ENCODE results near the gene CSMD2. TPM values are rescaled to one million over a fixed set of nuclear protein-coding genes. Genes with fewer than 3 reads are reported as not detected.

Gene CSMD2
- total and polyA plus RNA-seq, 2 of the 4 experiments (the other 2 are of a cell fraction): under 0.01 to 0.36 TPM

DNA sequence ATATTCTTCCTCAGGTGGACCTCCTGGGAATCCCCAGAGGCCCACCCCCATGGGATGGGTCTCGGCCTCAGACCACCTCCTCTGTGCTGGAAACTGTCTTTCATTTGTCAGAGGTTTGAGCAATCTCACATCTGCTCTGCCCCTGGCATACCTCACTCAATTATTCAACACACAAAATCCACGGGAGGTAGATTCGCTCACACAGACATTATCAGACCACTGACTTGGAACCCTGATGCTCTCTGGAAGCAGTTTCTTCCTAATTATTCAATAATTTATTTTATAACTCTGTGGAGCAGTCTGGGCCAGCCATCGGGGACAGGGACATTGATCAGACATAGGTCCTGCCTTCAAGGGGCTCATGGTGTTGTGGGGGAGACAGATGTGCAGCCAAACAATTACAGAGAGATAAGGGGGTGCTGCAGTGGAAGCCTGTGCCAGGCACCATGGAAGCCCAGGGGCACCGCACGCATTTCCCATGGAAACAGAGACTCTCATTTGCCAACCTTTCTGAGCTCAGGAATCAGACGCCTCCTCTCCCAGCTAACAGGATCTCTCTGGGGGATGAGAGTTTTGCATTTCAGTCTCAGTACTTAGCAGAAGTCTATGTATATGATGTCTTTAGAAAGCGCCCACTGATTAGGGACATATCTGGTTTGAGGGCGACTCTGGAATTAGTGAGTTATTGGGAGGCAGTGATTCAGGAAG, 204.7 kb downstream of the CSMD2 start:
- H3K9me1 ChIP-seq (ENCODE audit: insufficient read depth, low read length): no peaks in the 10 kb centered on the region
- H3K27me3 ChIP-seq (ENCODE audit: control insufficient read depth, insufficient read depth, low read length): no peaks in the 10 kb centered on the region
- ChIA-PET POLR2A (ENCODE audit: unreplicated experiment) (no interaction called here), CTCF (no interaction called here)
- no TSS peak for BruUV-seq (replicated peaks)
- no peak overlapping the region for H4K5ac ChIP-seq (ENCODE audit: low read depth, low read length)
- H2BK5ac ChIP-seq (ENCODE audit: low read depth, low read length, poor library complexity, severe bottlenecking): no peak overlapping the region
- H2AK9ac ChIP-seq (replicated peaks; ENCODE audit: low read depth, low read length, poor library complexity): no peak overlapping the region
- no peaks in the 10 kb centered on the region for H3K79me1 ChIP-seq (ENCODE audit: low read depth in 1 of 2, low read length in 2 of 2)
- H2BK15ac ChIP-seq (ENCODE audit: low read depth, low read length): no peak overlapping the region
- no peak overlapping the region for H4K91ac ChIP-seq (ENCODE audit: insufficient read depth, low read depth, low read length)
- no peak overlapping the region for H3K27ac ChIP-seq (ENCODE audit: insufficient read depth, low read length)
- H3K18ac ChIP-seq (ENCODE audit: low read depth, low read length): no peak overlapping the region
- no peak overlapping the region for H3K4me3 ChIP-seq (ENCODE audit: insufficient read depth, low read depth, low read length)
- H3K14ac ChIP-seq (replicated peaks; ENCODE audit: low read depth, low read length): no peak overlapping the region
- H3K4ac ChIP-seq (ENCODE audit: low read depth, low read length): no peak overlapping the region
- intact Hi-C loops (cut with micrococcal nuclease): no loop called here
- no peaks in the 10 kb centered on the region for H4K20me1 ChIP-seq (ENCODE audit: insufficient read depth, low read length)
- no peak overlapping the region for H2AFZ ChIP-seq (replicated peaks; ENCODE audit: low read length, poor library complexity)
- in situ Hi-C loops (cut with MboI; ENCODE audit: low sequenced_read_pairs): no loop called here
- no peak overlapping the region for H3K56ac ChIP-seq (ENCODE audit: extremely low read depth, insufficient read depth, low read length)
- peaks cover 28% of the 10 kb centered on the region for H3K9me3 ChIP-seq (ENCODE audit: control insufficient read depth, insufficient read depth, low read length)
- TF ChIP-seq RFX5 (IDR thresholded peaks at IDR 0.05; ENCODE audit: low read depth, low read length): no peak
- no peak for TF ChIP-seq MXI1 (IDR thresholded peaks at IDR 0.05; ENCODE audit: borderline replicate concordance, low read depth, low read length)
- no peak for TF ChIP-seq CEBPB (IDR thresholded peaks at IDR 0.05; ENCODE audit: low read depth, low read length)
- TF ChIP-seq SMC3 (IDR thresholded peaks at IDR 0.05; ENCODE audit: low read depth, low read length): no peak
- TF ChIP-seq BHLHE40 (IDR thresholded peaks at IDR 0.05; ENCODE audit: low read depth, low read length): no peak
- no peak for TF ChIP-seq CTCF (conservative IDR thresholded peaks at IDR 0.05; ENCODE audit: low read depth, low read length)
- TF ChIP-seq MAZ (IDR thresholded peaks at IDR 0.05; ENCODE audit: borderline replicate concordance, low read depth, low read length): no peak
- TF ChIP-seq, protein P1, sequence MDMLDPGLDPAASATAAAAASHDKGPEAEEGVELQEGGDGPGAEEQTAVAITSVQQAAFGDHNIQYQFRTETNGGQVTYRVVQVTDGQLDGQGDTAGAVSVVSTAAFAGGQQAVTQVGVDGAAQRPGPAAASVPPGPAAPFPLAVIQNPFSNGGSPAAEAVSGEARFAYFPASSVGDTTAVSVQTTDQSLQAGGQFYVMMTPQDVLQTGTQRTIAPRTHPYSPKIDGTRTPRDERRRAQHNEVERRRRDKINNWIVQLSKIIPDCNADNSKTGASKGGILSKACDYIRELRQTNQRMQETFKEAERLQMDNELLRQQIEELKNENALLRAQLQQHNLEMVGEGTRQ (IDR thresholded peaks at IDR 0.05; ENCODE audit: low read depth, low read length): no peak
- no peak for TF ChIP-seq RAD21 (IDR thresholded peaks at IDR 0.05; ENCODE audit: low read length)
- no peak for TF ChIP-seq POLR2A (IDR thresholded peaks at IDR 0.05; ENCODE audit: low read depth, low read length)
- TF ChIP-seq RCOR1 (IDR thresholded peaks at IDR 0.05; ENCODE audit: insufficient replicate concordance, low read length): no peak
- H3K4me2 ChIP-seq (ENCODE audit: low read depth, low read length): no peak overlapping the region
- H3K23ac ChIP-seq (ENCODE audit: low read depth, low read length): no peak overlapping the region
- dilution Hi-C loops (cut with HindIII; ENCODE audit: low sequenced_read_pairs, unreplicated experiment): no loop called here
- WGBS, 2 experiments (ENCODE audit: extremely low coverage in 2 of 2, insufficient read length in 1 of 2): 29% methylated on average over 1 of the region's 9 CpGs; no CpG with 5 or more reads in 1 of the 2 experiments
- no peak overlapping the region for H2BK120ac ChIP-seq (ENCODE audit: low read depth, low read length)
- no peak overlapping the region for H2BK20ac ChIP-seq (ENCODE audit: low read depth, low read length)
- no peak overlapping the region for H2AK5ac ChIP-seq (ENCODE audit: low read depth, low read length)
- ATAC-seq (ENCODE audit: low read depth) (no peak), DNase-seq (no peak)
- no peaks in the 10 kb centered on the region for H3K36me3 ChIP-seq (ENCODE audit: control insufficient read depth, insufficient read depth, low read length)
- no peak overlapping the region for H4K8ac ChIP-seq (ENCODE audit: low read depth in 2 of 2, low read length in 2 of 2)
- no peak overlapping the region for H3K9ac ChIP-seq (ENCODE audit: low read depth, low read length)
- no peaks in the 10 kb centered on the region for H3K4me1 ChIP-seq (ENCODE audit: control insufficient read depth, insufficient read depth, low read length)
